T-helper 2 cell treated with Interferon-gamma antibody and Interleukin-4, amounts not matched to agents 100 ng/mL and 5 ng/mL, for 36 hours (primary cell): Measurements from ENCODE around the gene NUB1. TPM values are rescaled to one million over a fixed set of nuclear protein-coding genes. Genes with fewer than 3 reads are reported as not detected.

Experiments used
- intact Hi-C: fragments of 100-400 bp; cut with micrococcal nuclease; formaldehyde crosslinking; loops from one replicate; pipeline ENCODE4 v1.15.1; 2023
- total RNA-seq: library from RNA; stranded (reverse); gene quantifications from 2 replicates; pipeline ENCODE4 v1.2.3, GENCODE V29; 2022

Gene NUB1
- total RNA-seq, 1 donor from 2014 or later: 60.2 TPM

GRCh38 chr7:151313857-151314256 lies 27.8 kb upstream of the NUB1 start:
- intact Hi-C loops: no loop called here

- intact Hi-C loops: no loop called here
Measured at GRCh38 chr7:151314401-151314800, 27.2 kb upstream of the NUB1 start.

- intact Hi-C loops: loop anchor here (1.0 kb wide), 2 partner anchors 35 to 133 kb away; no protein-coding TSS in a partner anchor
Measured at GRCh38 chr7:151315038-151315655, 26.5 kb upstream of the NUB1 start.

GRCh38 chr7:151316896-151317295 lies 24.7 kb upstream of the NUB1 start:
- intact Hi-C loops: no loop called here

- intact Hi-C loops: no loop called here
Measured at GRCh38 chr7:151317936-151318335, 23.7 kb upstream of the NUB1 start.

GRCh38 chr7:151319189-151319588 lies 22.4 kb upstream of the NUB1 start:
- intact Hi-C loops: no loop called here

GRCh38 chr7:151320263-151320845 lies 21.3 kb upstream of the NUB1 start:
- intact Hi-C loops: no loop called here

- intact Hi-C loops: no loop called here
Measured at GRCh38 chr7:151321341-151321740, 20.3 kb upstream of the NUB1 start.

- intact Hi-C loops: no loop called here
Measured at GRCh38 chr7:151322906-151323305, 18.7 kb upstream of the NUB1 start.

- intact Hi-C loops: no loop called here
Measured at GRCh38 chr7:151327022-151327421, 14.6 kb upstream of the NUB1 start.

- intact Hi-C loops: no loop called here
Measured at GRCh38 chr7:151327659-151328058, 14.0 kb upstream of the NUB1 start.

GRCh38 chr7:151330181-151330580 lies 11.4 kb upstream of the NUB1 start:
- intact Hi-C loops: no loop called here

- intact Hi-C loops: no loop called here
Measured at GRCh38 chr7:151330661-151331060, 11.0 kb upstream of the NUB1 start.

- intact Hi-C loops: no loop called here
Measured at GRCh38 chr7:151334628-151335027, 7.0 kb upstream of the NUB1 start.

GRCh38 chr7:151336027-151336708 lies 5.4 kb upstream of the NUB1 start:
- intact Hi-C loops: no loop called here

- intact Hi-C loops: no loop called here
Measured at GRCh38 chr7:151337346-151337745, 4.3 kb upstream of the NUB1 start.

GRCh38 chr7:151338809-151339208 lies 2.8 kb upstream of the NUB1 start:
- intact Hi-C loops: no loop called here

GRCh38 chr7:151339651-151340382 lies 1.8 kb upstream of the NUB1 start:
- intact Hi-C loops: loop anchor here (5.0 kb wide), 2 partner anchors 328 to 1097 kb away; partner anchors contain the start of gene KMT2C

GRCh38 chr7:151340794-151341356 lies 737 bp upstream of the NUB1 start:
- intact Hi-C loops: loop anchor here (1.0 to 5.0 kb wide), 3 partner anchors 114 to 1096 kb away; partner anchors contain the start of genes ABCF2 and KMT2C

- intact Hi-C loops: loop anchor here (1.0 to 5.0 kb wide), 3 partner anchors 8 to 1095 kb away; partner anchors contain the start of gene KMT2C
Measured at GRCh38 chr7:151342102-151342646, 562 bp downstream of the NUB1 start.

- intact Hi-C loops: loop anchor here (1.0 to 5.0 kb wide), 3 partner anchors 7 to 1094 kb away; partner anchors contain the start of gene KMT2C
Measured at GRCh38 chr7:151342811-151343210, 1.2 kb downstream of the NUB1 start.
